CD14-positive monocyte (primary cell): ENCODE measurements around the gene EPSTI1. TPM values are rescaled to one million over a fixed set of nuclear protein-coding genes. Genes with fewer than 3 reads are reported as not detected.

Experiments used
- DNase-seq, 3 donors: peaks; one replicate each; pipeline ENCODE4 v3.0.0-alpha.2; 2011 to 2022
- H2AFZ ChIP-seq: 2 replicates; pipeline ENCODE4 v1.6.0; 2012; ENCODE audit warnings: mild to moderate bottlenecking, low read depth, low read length, inconsistent platforms; ENCODE audit not compliant: insufficient read depth, poor library complexity, severe bottlenecking
- H3K27ac ChIP-seq, 2 donors: 1 replicate in 1 of 2; 2 replicates in 1 of 2; pipeline ENCODE4 v1.5.1; 2012 to 2013; ENCODE audit warnings: low read length in 2 of 2, control low read depth in 1 of 2, inconsistent platforms in 1 of 2, low read depth in 1 of 2, mild to moderate bottlenecking in 1 of 2
- H3K27me3 ChIP-seq, 2 donors: one replicate each; pipeline versions ENCODE4 v1.6.0 to v1.6.1; 2011 to 2013; ENCODE audit warnings: low read length in 2 of 2; ENCODE audit not compliant: control insufficient read depth in 2 of 2, insufficient read depth in 2 of 2
- H3K36me3 ChIP-seq, 2 donors: replicated peaks in 1 of 2; 1 replicate in 1 of 2; 2 replicates in 1 of 2; pipeline versions ENCODE4 v1.5.1 to v1.6.1; 2012 to 2013; ENCODE audit warnings: low read length in 2 of 2, control low read depth in 1 of 2, inconsistent platforms in 1 of 2, mild to moderate bottlenecking in 1 of 2; ENCODE audit not compliant: insufficient read depth in 2 of 2, control insufficient read depth in 1 of 2
- H3K4me1 ChIP-seq, 2 donors: 1 replicate in 1 of 2; 2 replicates in 1 of 2; pipeline versions ENCODE4 v1.5.1 to v1.6.1; 2012 to 2013; ENCODE audit warnings: low read length in 2 of 2, control low read depth in 1 of 2, inconsistent platforms in 1 of 2, mild to moderate bottlenecking in 1 of 2, moderate library complexity in 1 of 2; ENCODE audit not compliant: insufficient read depth in 2 of 2, control insufficient read depth in 1 of 2
- H3K4me2 ChIP-seq: replicated peaks from 2 replicates; pipeline ENCODE3; 2012; ENCODE audit warnings: low read length, moderate library complexity, mild to moderate bottlenecking; ENCODE audit not compliant: poor library complexity, severe bottlenecking; ENCODE audit errors: extremely low read depth
- H3K4me3 ChIP-seq, 3 experiments: fragments of 200-600 bp in 1 of 3; sonication (generic) in 1 of 3; replicated peaks in 1 of 3; 1 replicate in 2 of 3; 2 replicates in 1 of 3; pipeline ENCODE4 v1.5.1; 2011 to 2013; ENCODE audit warnings: low read length in 3 of 3, mild to moderate bottlenecking in 3 of 3, control low read depth in 2 of 3, low read depth in 2 of 3, inconsistent platforms in 1 of 3, moderate library complexity in 1 of 3
- H3K79me2 ChIP-seq: 2 replicates; pipeline ENCODE4 v1.6.0; 2012; ENCODE audit warnings: mild to moderate bottlenecking, control low read depth, inconsistent platforms, low read length, moderate library complexity; ENCODE audit not compliant: insufficient read depth
- H3K9ac ChIP-seq: 2 replicates; pipeline ENCODE4 v1.6.0; 2017; ENCODE audit warnings: low read length, mild to moderate bottlenecking; ENCODE audit not compliant: insufficient read depth, poor library complexity, severe bottlenecking
- H3K9me3 ChIP-seq, 2 donors: replicated peaks in 1 of 2; 1 replicate in 1 of 2; 2 replicates in 1 of 2; pipeline versions ENCODE4 v1.5.1 to v1.6.1; 2012 to 2013; ENCODE audit warnings: low read length in 2 of 2, control low read depth in 1 of 2; ENCODE audit not compliant: control insufficient read depth in 1 of 2, insufficient read depth in 1 of 2
- H4K20me1 ChIP-seq: 2 replicates; pipeline ENCODE4 v1.6.0; 2012; ENCODE audit warnings: mild to moderate bottlenecking, low read length, control low read depth, moderate library complexity; ENCODE audit not compliant: insufficient read depth
- H3K27ac Mint-ChIP-seq, 7 donors: one replicate each; pipeline ENCODE4 v1.8.0; 2020; ENCODE audit warnings: mild to moderate bottlenecking in 7 of 7, mixed read lengths in 7 of 7, moderate library complexity in 6 of 7, inconsistent platforms in 2 of 7
- H3K27me3 Mint-ChIP-seq, 3 donors: one replicate each; pipeline ENCODE4 v1.8.0; 2021 to 2022; ENCODE audit warnings: low read depth in 3 of 3, mild to moderate bottlenecking in 3 of 3, mixed read lengths in 3 of 3, moderate library complexity in 3 of 3, inconsistent platforms in 1 of 3
- H3K36me3 Mint-ChIP-seq, 2 donors: one replicate each; pipeline ENCODE4 v1.8.0; 2020; ENCODE audit warnings: mixed read lengths in 2 of 2, inconsistent platforms in 1 of 2, mild to moderate bottlenecking in 1 of 2
- H3K4me1 Mint-ChIP-seq: one replicate; pipeline ENCODE4 v1.8.0; 2020; ENCODE audit warnings: mild to moderate bottlenecking, mixed read lengths
- H3K4me3 Mint-ChIP-seq, 2 donors: one replicate each; pipeline ENCODE4 v1.8.0; 2020; ENCODE audit warnings: mild to moderate bottlenecking in 2 of 2, mixed read lengths in 2 of 2, moderate library complexity in 1 of 2
- H3K9me3 Mint-ChIP-seq, 7 donors: one replicate each; pipeline ENCODE4 v1.8.0; 2020 to 2022; ENCODE audit warnings: mixed read lengths in 7 of 7, mild to moderate bottlenecking in 6 of 7, moderate library complexity in 6 of 7, inconsistent platforms in 2 of 7
- CTCF ChIP-seq: fragments of 200-600 bp; IDR thresholded peaks from one replicate; pipeline ENCODE4 v1.8.0; 2022; ENCODE audit warnings: antibody characterized with exemption, mild to moderate bottlenecking
- WGBS: methylation state at CpG from one replicate; pipeline ENCODE4 v1.1.5; 2013; ENCODE audit warnings: missing lambda C conversion rate; ENCODE audit not compliant: insufficient coverage; 5-methylcytosine and 5-hydroxymethylcytosine counted together
- intact Hi-C, 2 donors: fragments of 100-400 bp; cut with micrococcal nuclease; formaldehyde crosslinking; loops; one replicate each; pipeline versions ENCODE4 v1.15.0 to v1.15.1; 2023
- polyA plus RNA-seq, 3 donors: library from polyadenylated mRNA; depleted of rRNA in 1 of 3; unstranded in 2 of 3; stranded (reverse) in 1 of 3; fragments of 300-500 nt in 2 of 3; fragments of >200 nt in 1 of 3; fragmentation: Illumina TruSeq in 2 of 3; gene quantifications; 1 replicate in 2 of 3; 2 replicates in 1 of 3; pipeline ENCODE4 v1.2.3, GENCODE V29; 2012 to 2021

Gene EPSTI1
- polyA plus RNA-seq, 3 donors: 14.6 to 19.9 (median 16.4) TPM

GRCh38 chr13:43003729-43004128 lies 11.7 kb upstream of the EPSTI1 start:
- Mint-ChIP-seq H3K9me3 (peaks cover 0 to 8% (median 0%) of the 10 kb centered on the region in 7 donors), H3K27me3 (peaks cover 1 to 5% (median 4%) of the 10 kb centered on the region in 3 donors), H3K4me3 (no peak overlapping the region), H3K4me1 (peaks cover 6% of the 10 kb centered on the region), H3K27ac (no peak overlapping the region), H3K36me3 (no peaks in the 10 kb centered on the region)
- no peaks in the 10 kb centered on the region for H4K20me1 ChIP-seq
- no peak overlapping the region for H3K9ac ChIP-seq
- DNase-seq: no peak
- H3K27ac ChIP-seq: no peak overlapping the region
- H3K27me3 ChIP-seq: no peaks in the 10 kb centered on the region
- no peaks in the 10 kb centered on the region for H3K9me3 ChIP-seq
- no peak overlapping the region for H3K4me3 ChIP-seq
- no peak overlapping the region for H3K4me2 ChIP-seq
- H3K36me3 ChIP-seq: no peaks in the 10 kb centered on the region
- no peaks in the 10 kb centered on the region for H3K79me2 ChIP-seq
- TF ChIP-seq CTCF: no peak
- H2AFZ ChIP-seq: no peak overlapping the region
- intact Hi-C loops: no loop called here
- peaks cover 2 to 4% of the 10 kb centered on the region in 2 donors for H3K4me1 ChIP-seq
- no CpG with 5 or more reads among the region's 6 CpGs for WGBS

- H3K27ac Mint-ChIP-seq: no peak overlapping the region
- peaks cover 6% of the 10 kb centered on the region for H3K4me1 Mint-ChIP-seq
- Histone ChIP-seq H3K36me3 (no peaks in the 10 kb centered on the region), H3K4me1 (peaks cover 2 to 4% of the 10 kb centered on the region in 2 donors), H3K9me3 (no peaks in the 10 kb centered on the region), H3K9ac (no peak overlapping the region), H3K4me2 (no peak overlapping the region), H2AFZ (no peak overlapping the region), H3K27me3 (no peaks in the 10 kb centered on the region), H3K27ac (no peak overlapping the region), H3K4me3 (no peak overlapping the region), H3K79me2 (no peaks in the 10 kb centered on the region), H4K20me1 (no peaks in the 10 kb centered on the region)
- no peaks in the 10 kb centered on the region for H3K36me3 Mint-ChIP-seq
- no peak for TF ChIP-seq CTCF
- peaks cover 1 to 5% (median 4%) of the 10 kb centered on the region in 3 donors for H3K27me3 Mint-ChIP-seq
- intact Hi-C loops: no loop called here
- 100% methylated on average over 2 of the region's 2 CpGs for WGBS
- DNase-seq: no peak
- no peak overlapping the region for H3K4me3 Mint-ChIP-seq
- H3K9me3 Mint-ChIP-seq: peaks cover 0 to 8% (median 0%) of the 10 kb centered on the region in 7 donors
Measured at GRCh38 chr13:43003010-43003409, 11.0 kb upstream of the EPSTI1 start.
